Measurements from ENCODE around the gene YOD1. TPM values are rescaled to one million over a fixed set of nuclear protein-coding genes. Genes with fewer than 3 reads are reported as not detected.

The YOD1 gene
- polyA plus RNA-seq, result 1 to 10 TPM in 1 of 3 donors, under 1 TPM in 1, not detected in 1; 0.49 to 1.5 TPM

DNA sequence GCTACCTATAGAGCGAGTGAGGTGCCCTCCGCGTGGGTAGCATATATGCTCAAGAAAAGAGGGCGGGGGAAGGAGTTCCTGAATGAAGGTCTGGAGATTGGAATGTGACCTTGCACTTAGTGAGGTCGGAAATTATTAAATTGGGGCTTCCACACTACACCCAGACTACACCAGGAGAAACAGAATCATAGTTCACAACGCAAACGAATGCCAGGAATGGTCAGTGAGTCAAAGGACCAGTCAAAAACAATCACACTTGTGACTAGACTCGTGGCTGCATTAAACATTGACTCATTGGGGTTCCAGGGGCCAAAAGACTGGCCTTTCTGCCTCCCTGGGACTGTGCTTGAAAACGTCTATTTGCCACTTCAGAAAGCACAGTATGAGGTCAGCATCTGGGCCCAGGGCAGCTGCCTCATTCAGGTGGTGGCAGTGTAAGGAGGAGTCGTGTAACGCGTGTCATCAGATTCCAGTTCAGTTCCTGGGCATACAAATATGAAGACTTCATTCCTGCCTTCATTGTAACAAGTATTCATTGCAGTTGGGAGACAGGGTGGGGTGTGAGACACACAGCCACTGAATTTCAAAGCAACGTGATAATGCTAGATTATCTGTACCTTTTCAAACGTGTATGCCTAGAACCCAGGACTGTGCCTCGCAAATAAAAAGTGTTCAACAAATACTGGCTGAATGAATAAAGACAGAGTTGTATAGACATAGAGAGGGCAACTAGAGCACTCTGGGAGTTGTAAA, at the start of gene YOD1:
TSS of gene YOD1 (minus strand) at position 18 of the 753 bp plus-strand sequence. CDS start 178 bp downstream, outside the sequence.
- DNase-seq, result no peak
- H3K4me1 Mint-ChIP-seq, result peaks cover 47 to 72% of the 10 kb centered on the region in 2 donors
- peaks cover 0 to 13% (median 4%) of the 10 kb centered on the region in 3 donors for H3K36me3 Mint-ChIP-seq
- no peaks in the 10 kb centered on the region for H3K9me3 Mint-ChIP-seq
- H3K4me3 Mint-ChIP-seq, result peak within 1 kb of the TSS; percentile 93 to 100 (median 99)
- peak within 1 kb of the TSS; percentile 93 to 98 (median 96) for H3K27ac Mint-ChIP-seq
- peaks cover 0 to 10% (median 9%) of the 10 kb centered on the region in 3 donors for H3K27me3 Mint-ChIP-seq (ENCODE audit: low read depth in 3 of 3)

DNA sequence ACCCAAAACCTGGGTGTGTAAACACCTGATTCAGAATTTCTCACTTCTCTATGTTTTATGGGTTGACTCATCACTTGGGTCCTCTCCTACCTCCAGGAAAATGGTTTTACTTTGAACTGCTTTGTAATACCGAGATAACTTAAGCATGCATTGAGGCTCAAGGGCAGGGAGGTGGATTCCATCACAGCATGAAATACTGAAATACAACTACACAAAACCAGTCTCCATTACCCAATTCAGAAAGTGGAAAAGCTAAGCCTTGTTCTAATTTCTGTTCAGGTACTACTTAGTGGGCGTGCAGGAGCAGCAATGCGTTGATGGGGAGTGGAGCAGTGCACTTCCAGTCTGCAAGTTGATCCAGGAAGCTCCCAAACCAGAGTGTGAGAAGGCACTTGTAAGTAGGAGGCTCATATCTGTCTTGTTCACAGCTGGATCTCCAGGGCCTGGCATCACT, 46.9 kb upstream of the YOD1 start:
- H3K27ac Mint-ChIP-seq, result no peak overlapping the region
- no peaks in the 10 kb centered on the region for H3K4me1 Mint-ChIP-seq
- DNase-seq, result no peak
- no peak overlapping the region for H3K4me3 Mint-ChIP-seq
- H3K27me3 Mint-ChIP-seq (ENCODE audit: low read depth in 3 of 3), result peaks cover 2 to 6% (median 4%) of the 10 kb centered on the region in 3 donors
- H3K9me3 Mint-ChIP-seq, result no peaks in the 10 kb centered on the region
- H3K36me3 Mint-ChIP-seq, result no peaks in the 10 kb centered on the region

DNA sequence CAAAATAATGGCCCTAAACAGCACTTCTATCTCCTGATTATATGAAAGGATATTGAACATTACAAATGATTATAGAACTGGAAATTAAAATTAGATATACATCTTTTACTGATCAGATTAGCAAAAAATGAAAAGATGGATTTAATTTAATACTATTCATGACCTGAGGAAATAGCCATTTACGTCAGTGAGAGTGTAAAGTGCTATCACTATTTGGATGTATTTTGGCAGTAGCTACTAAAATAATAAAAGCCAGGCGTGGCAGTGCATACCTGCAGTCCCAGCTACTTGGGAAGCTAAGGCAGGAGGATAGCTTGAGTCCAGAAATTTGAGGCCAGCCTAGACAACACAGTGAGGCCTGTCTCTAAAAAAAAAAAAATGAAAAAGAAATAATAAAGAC, 42.9 kb upstream of the YOD1 start:
- no peak overlapping the region for H3K4me3 Mint-ChIP-seq

DNA sequence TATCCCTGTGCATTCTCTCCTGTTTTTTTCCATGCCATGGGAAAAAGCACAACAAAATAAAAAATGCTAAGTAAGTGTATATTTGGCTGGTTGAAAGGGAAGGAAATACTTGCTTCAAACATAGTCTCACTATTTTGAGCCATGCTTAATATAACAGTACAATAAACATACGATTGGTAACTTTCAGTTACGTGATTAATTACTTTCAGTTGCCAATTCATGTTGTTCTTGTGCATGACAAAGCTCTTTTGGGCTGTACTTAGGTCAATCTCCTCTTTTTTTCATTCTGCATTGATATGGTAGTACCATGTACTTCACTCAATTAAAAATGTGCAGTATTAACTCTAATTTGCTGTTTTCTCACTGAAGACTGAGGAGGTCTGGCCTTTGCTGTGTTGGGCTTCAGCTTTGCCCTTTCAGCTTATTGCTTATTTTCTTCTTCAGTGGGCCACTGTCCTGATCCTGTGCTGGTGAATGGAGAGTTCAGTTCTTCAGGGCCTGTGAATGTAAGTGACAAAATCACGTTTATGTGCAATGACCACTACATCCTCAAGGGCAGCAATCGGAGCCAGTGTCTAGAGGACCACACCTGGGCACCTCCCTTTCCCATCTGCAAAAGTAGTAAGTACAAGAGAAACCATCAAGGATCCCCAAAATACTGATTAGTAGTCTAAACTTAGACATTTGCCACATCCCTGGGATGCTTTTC, 40.3 kb upstream of the YOD1 start:
- DNase-seq, result no peak
- Mint-ChIP-seq H3K4me3 (no peak overlapping the region), H3K36me3 (no peaks in the 10 kb centered on the region), H3K27me3 (ENCODE audit: low read depth in 3 of 3) (peaks cover 4% of the 10 kb centered on the region in 3 donors), H3K27ac (no peak overlapping the region), H3K4me1 (peaks cover 0 to 8% of the 10 kb centered on the region in 2 donors), H3K9me3 (no peaks in the 10 kb centered on the region)

More for the DNA sequence above, 42.9 kb upstream of the YOD1 start:
- peaks cover 0 to 8% of the 10 kb centered on the region in 2 donors for H3K4me1 Mint-ChIP-seq
- H3K27me3 Mint-ChIP-seq (ENCODE audit: low read depth in 3 of 3), result peaks cover 2 to 6% (median 5%) of the 10 kb centered on the region in 3 donors
- no peak overlapping the region for H3K27ac Mint-ChIP-seq
- no peak for DNase-seq
- H3K36me3 Mint-ChIP-seq, result no peaks in the 10 kb centered on the region
- no peaks in the 10 kb centered on the region for H3K9me3 Mint-ChIP-seq

DNA sequence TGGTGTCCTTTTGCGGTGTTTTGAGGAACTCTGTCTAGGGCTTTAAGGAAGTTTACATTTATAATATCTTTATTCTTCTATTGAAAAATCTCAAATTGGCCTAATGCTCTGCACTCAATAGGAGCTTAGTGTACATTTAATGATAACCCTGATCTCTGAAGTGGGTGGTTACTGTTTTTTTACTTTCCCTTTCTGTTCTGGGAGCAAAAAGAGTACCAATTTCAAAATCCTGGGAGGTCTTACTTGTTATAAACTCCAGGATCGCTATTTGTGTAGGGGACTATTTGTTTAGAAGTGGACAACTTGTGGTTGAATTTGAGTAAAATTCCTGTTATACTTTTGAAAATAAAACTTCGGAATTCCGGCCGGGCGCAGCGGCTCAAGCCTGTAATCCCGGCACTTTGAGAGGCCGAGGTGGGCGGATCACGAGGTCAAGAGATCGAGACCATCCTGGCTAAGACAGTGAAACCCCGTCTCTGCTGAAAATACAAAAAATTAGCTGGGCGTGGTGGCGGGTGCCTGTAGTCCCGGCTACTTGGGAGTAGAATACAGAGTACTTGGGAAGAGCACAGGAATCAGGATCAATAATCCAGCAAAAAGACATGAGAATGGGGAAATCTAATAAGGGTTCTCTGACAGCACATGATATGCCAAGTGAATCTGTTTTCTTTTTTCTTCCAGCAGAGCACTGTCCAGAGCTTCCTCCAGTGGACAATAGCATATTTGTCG, 38.8 kb upstream of the YOD1 start:
- Mint-ChIP-seq H3K9me3 (no peaks in the 10 kb centered on the region), H3K27me3 (ENCODE audit: low read depth in 3 of 3) (peaks cover 2 to 6% (median 4%) of the 10 kb centered on the region in 3 donors), H3K4me3 (peak overlapping the region; percentile 4 to 63 (median 34)), H3K4me1 (peaks cover 2 to 11% of the 10 kb centered on the region in 2 donors), H3K27ac (no peak overlapping the region), H3K36me3 (no peaks in the 10 kb centered on the region)
- no peak for DNase-seq

DNA sequence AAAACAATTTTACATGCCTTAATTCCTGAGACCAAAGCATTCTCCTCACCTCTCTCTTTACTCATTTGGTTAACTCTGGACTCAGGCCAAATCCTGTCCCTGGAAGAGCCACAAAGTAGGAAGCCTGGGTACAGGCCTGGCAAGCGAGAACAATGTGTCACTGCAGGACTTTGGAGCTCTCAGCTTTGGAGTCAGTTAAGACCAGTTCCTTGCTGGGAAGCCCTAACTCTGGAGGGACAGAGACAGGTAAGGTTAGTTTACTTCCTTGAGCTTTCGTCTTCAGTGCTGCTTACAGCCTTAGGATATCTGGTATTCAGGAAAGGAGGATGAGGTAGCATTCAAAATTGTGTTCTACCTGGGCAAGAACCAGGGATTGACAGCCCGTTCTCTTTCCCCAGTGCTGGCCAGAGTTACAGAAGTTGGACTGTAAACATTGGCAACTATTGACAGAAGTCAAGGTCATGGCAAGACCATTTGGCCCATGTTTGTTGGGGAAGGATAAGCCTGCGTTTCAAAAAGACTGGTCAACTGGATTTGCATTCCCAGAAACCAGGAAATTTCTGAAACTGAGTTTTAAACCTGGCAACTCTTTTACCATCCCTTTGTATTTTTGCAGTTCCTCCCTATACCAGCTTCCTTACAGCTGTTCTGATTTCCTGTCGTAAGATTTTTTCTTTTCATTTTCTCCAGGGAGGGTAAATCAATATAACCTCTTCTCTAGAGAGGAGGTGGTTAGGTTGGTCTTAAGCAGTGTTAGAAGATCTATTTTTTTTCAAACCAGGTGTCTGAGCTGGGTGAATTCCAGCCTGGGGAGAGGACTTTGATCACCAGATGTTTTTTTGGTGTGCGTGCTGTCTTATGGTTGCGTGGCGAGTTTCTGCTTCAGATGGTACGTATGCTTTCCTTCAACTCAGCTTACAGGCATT, 38.0 kb upstream of the YOD1 start, which contains the start of gene C4BPB:
TSS of gene C4BPB (plus strand) at position 160 of the 926 bp plus-strand sequence. CDS start at position 832, 672 bp downstream.
- no peaks in the 10 kb centered on the region for H3K9me3 Mint-ChIP-seq
- no peak for DNase-seq
- peaks cover 2 to 7% (median 4%) of the 10 kb centered on the region in 3 donors for H3K27me3 Mint-ChIP-seq (ENCODE audit: low read depth in 3 of 3)
- H3K4me3 Mint-ChIP-seq, result peak within 1 kb of the TSS; percentile 4 to 63 (median 34)
- no peak within 1 kb of the TSS for H3K27ac Mint-ChIP-seq
- no peaks in the 10 kb centered on the region for H3K36me3 Mint-ChIP-seq
- H3K4me1 Mint-ChIP-seq, result peaks cover 5 to 15% of the 10 kb centered on the region in 2 donors

DNA sequence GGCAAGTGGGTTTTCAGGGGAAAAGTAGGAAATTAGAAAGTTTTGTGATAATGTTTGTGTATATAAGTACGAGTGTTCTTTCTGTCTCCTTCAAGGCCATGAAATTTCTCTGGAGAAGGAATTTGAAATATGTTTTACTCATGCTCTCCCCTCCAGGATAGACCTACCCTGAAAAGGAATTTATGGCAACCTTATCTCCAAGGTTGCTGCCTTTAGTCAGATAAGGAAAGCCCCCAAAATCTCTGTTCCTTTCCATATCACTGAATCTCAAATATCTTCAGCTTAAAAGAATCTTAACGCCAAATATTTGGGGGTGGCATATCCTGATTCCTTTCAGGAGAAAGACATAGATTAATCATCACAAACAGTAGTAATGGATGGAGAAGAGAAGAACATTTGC, 37.2 kb upstream of the YOD1 start:
- no peak overlapping the region for H3K27ac Mint-ChIP-seq
- DNase-seq, result no peak

DNA sequence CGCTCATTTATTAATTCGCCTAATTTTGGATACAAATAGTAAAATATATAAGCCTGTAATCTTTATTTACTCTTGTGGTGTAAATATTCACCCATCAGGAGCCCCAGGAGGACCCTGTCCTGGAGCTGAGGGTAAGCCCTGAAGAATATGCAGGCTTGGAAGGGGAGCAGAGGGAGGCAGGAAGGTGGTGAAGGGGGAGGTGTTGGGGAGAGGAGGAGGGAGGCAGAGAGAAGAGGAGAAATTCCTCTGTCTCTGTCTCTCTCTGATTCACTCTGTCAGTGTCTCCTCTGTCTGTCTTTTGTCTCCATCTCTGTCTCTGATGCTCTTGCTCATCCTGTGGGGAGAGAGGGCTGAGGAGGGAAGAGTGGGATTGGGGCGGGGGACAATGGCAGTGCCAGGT, 34.9 kb upstream of the YOD1 start:
- Mint-ChIP-seq H3K4me1 (peaks cover 5 to 15% of the 10 kb centered on the region in 2 donors), H3K4me3 (no peak overlapping the region), H3K27me3 (ENCODE audit: low read depth in 3 of 3) (peaks cover 2 to 5% (median 2%) of the 10 kb centered on the region in 3 donors), H3K36me3 (no peaks in the 10 kb centered on the region), H3K27ac (no peak overlapping the region), H3K9me3 (no peaks in the 10 kb centered on the region)
- no peak for DNase-seq

More for the DNA sequence above, 37.2 kb upstream of the YOD1 start:
- H3K4me1 Mint-ChIP-seq, result peaks cover 5 to 15% of the 10 kb centered on the region in 2 donors
- no peaks in the 10 kb centered on the region for H3K36me3 Mint-ChIP-seq
- H3K9me3 Mint-ChIP-seq, result no peaks in the 10 kb centered on the region
- peaks cover 2 to 8% (median 4%) of the 10 kb centered on the region in 3 donors for H3K27me3 Mint-ChIP-seq (ENCODE audit: low read depth in 3 of 3)
- no peak overlapping the region for H3K4me3 Mint-ChIP-seq

DNA sequence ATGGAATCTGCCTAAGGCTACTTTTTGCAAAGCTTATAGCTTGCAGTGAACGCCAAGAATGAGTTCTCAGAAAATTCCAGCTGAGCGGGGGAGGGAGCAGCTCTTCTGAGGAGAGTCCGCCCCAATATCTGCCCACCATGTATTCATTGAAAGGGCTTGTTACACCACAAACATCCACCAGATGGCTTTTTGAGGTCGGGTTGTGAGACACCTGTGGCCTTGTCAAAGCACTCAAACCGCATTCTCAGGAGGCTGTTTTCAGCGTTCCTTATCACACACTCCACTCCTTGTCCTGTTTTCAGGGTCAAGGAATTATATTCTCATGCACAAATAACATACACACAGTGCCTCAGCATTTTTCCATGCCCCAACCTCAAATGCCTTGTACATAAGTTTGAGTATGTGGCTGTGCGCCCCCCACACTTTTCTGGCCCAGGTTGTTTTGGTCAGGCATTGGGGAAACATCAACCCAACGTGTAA, 33.7 kb upstream of the YOD1 start:
- H3K4me3 Mint-ChIP-seq, result no peak overlapping the region
- peaks cover 2 to 8% (median 2%) of the 10 kb centered on the region in 3 donors for H3K27me3 Mint-ChIP-seq (ENCODE audit: low read depth in 3 of 3)
- H3K27ac Mint-ChIP-seq, result no peak overlapping the region
- H3K9me3 Mint-ChIP-seq, result no peaks in the 10 kb centered on the region
- no peaks in the 10 kb centered on the region for H3K36me3 Mint-ChIP-seq
- peak; percentile 41 to 51 (median 47) for DNase-seq
- H3K4me1 Mint-ChIP-seq, result peaks cover 5 to 15% of the 10 kb centered on the region in 2 donors

DNA sequence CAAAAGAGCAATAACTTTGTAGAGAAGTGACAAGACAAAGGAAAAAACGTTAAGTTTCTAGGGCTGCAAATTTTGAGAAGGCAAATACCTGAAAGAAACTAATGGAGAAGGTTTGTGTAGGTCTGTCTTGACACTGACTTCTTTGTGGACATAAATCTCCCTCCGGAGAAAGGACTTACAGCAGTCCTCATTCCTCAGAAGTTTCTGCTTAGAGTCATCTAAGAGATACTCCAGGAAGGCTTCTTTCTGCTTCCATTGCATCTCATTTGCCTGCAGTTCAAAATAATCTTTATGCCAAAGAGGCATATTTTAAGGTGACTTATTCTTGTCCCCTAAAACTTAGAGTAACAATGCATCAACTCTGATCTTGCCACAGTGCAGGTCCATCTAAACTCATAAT, 33.2 kb upstream of the YOD1 start:
- no peaks in the 10 kb centered on the region for H3K36me3 Mint-ChIP-seq
- H3K9me3 Mint-ChIP-seq, result no peaks in the 10 kb centered on the region
- peaks cover 2 to 8% (median 2%) of the 10 kb centered on the region in 3 donors for H3K27me3 Mint-ChIP-seq (ENCODE audit: low read depth in 3 of 3)
- H3K4me1 Mint-ChIP-seq, result peaks cover 5 to 10% of the 10 kb centered on the region in 2 donors
- no peak overlapping the region for H3K27ac Mint-ChIP-seq
- no peak for DNase-seq
- H3K4me3 Mint-ChIP-seq, result no peak overlapping the region

DNA sequence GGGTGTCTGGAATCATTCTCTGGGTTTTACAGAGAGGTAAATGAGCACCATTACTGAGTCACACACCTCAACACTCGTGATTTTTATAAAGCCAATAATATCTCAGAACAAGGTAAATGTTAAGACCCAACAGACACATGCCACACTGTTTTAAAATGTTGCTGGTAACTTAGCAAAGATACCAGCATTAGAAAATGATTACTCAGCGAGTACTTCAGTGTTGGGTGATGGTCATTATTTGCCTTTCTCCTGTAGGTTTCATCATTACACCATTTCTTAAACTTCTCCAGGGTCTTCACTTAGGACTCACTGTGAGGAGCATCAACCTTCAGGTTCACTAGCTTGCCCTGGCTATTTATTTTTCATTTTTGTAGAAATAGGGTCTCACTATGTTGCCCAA, 30.8 kb upstream of the YOD1 start:
- no peak overlapping the region for H3K27ac Mint-ChIP-seq
- no peak overlapping the region for H3K4me3 Mint-ChIP-seq
- no peak for DNase-seq
- H3K4me1 Mint-ChIP-seq, result peaks cover 5 to 7% of the 10 kb centered on the region in 2 donors
- peaks cover 0 to 5% (median 0%) of the 10 kb centered on the region in 3 donors for H3K36me3 Mint-ChIP-seq
- H3K9me3 Mint-ChIP-seq, result no peaks in the 10 kb centered on the region
- H3K27me3 Mint-ChIP-seq (ENCODE audit: low read depth in 3 of 3), result peaks cover 0 to 8% (median 0%) of the 10 kb centered on the region in 3 donors

DNA sequence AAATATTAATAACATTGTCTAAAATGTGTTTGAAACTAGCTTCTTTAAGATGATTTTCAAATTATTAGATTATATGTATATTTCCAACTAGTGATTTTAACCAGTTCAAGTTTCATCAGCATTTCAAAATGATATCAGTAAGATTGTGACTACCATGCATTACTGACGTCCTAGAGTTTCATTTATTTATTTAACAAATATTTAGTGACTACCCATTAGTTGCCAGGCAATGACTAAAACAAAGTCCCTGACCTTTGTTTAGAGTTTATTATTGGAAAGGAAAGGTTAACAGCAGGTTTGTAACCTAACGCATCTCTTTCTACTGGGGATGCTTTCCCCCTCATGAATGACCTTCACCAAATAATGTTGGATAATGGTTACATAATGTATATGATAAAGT, 30.1 kb upstream of the YOD1 start:
- peaks cover 5 to 7% of the 10 kb centered on the region in 2 donors for H3K4me1 Mint-ChIP-seq
- H3K36me3 Mint-ChIP-seq, result peaks cover 0 to 5% (median 0%) of the 10 kb centered on the region in 3 donors
- peaks cover 0 to 6% (median 0%) of the 10 kb centered on the region in 3 donors for H3K27me3 Mint-ChIP-seq (ENCODE audit: low read depth in 3 of 3)
- H3K4me3 Mint-ChIP-seq, result no peak overlapping the region
- DNase-seq, result no peak
- H3K27ac Mint-ChIP-seq, result no peak overlapping the region
- H3K9me3 Mint-ChIP-seq, result no peaks in the 10 kb centered on the region

Measured in immature natural killer cell (primary cell).